ENCODE data around the gene ANAPC10.

Gene ANAPC10

GRCh38 chr4:145042601-145043285 is 55.3 kb downstream of the ANAPC10 start:
- TF ChIP-seq SIN3A (IDR thresholded peaks at IDR 0.05; ENCODE audit: borderline replicate concordance, insufficient read depth, low read length), result no peak
- TF ChIP-seq REST (IDR thresholded peaks at IDR 0.05; ENCODE audit: insufficient read depth in 1 of 2, low read depth in 2 of 2, low read length in 2 of 2), result no peak
- TF ChIP-seq POLR2AphosphoS5 (IDR thresholded peaks at IDR 0.05; ENCODE audit: low read depth, low read length), result no peak
- no peak for TF ChIP-seq FOXP2 (optimal IDR thresholded peaks at IDR 0.05; ENCODE audit: borderline replicate concordance, extremely low read depth, extremely low read length, insufficient read depth)
- no peak for TF ChIP-seq TAF1 (IDR thresholded peaks at IDR 0.05; ENCODE audit: borderline replicate concordance, insufficient read depth, low read length)

- TF ChIP-seq SIN3A (IDR thresholded peaks at IDR 0.05; ENCODE audit: borderline replicate concordance, insufficient read depth, low read length), result no peak
These were observed 56.6 kb downstream of the ANAPC10 start for GRCh38 chr4:145041378-145041777.

DNA sequence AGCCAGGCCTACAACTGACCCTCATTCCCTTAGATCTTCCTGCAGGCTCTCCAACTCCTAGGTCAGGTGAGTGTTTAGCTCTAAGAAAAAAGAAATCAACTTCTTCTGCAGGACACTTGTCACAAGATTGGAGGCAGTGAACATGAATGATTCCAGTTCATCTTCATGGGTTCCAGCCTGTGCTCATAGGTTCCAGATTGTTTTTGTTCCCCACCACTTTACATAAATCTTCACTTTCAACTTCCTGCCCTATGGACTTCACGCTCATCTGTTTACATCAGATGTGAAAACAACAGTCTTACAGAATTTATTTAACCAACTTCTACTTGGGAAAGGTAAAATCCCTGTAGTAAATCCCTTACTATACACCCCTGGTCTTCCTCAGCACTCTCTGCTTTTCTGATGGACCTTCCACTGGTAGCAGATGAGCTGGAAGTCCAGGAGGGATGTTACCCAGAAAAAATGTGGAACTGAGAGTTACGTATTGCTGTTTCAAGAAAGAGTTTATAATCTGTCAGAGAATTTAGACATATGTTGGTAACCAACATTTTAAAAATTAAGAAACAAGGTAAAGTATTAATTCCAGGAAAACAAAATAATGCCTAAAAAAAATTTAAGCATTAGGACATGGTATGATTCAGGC is 62.4 kb downstream of the ANAPC10 start:
- TF ChIP-seq FOXP2 (optimal IDR thresholded peaks at IDR 0.05; ENCODE audit: borderline replicate concordance, extremely low read depth, extremely low read length, insufficient read depth) (no peak), SIN3A (IDR thresholded peaks at IDR 0.05; ENCODE audit: borderline replicate concordance, insufficient read depth, low read length) (no peak), REST (IDR thresholded peaks at IDR 0.05; ENCODE audit: insufficient read depth in 1 of 2, low read depth in 2 of 2, low read length in 2 of 2) (no peak), POLR2AphosphoS5 (IDR thresholded peaks at IDR 0.05; ENCODE audit: low read depth, low read length) (no peak), TAF1 (IDR thresholded peaks at IDR 0.05; ENCODE audit: borderline replicate concordance, insufficient read depth, low read length) (no peak)

DNA sequence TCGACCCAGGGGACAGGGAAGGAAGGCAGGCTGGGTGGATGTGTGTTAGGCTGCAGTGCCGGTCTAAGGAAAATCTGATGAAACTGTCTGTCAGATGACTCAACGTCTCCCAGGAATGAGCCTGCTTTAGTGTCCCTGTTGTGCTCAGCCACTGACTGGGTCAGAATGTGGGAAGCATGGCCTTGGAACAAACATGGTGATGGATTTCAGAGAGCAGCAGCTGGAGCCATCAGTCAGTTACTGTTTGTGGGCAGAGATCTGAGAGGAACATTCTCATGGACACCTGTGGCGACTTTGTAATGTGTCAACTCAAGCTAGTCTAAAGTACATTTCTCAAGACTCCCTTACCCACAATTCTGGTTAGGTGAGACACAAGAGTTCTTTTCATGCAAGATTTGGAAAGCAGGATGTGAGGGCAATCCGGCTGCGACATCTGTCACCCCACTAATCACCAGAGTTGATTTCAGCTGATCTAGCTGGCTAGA is 63.2 kb downstream of the ANAPC10 start:
- TF ChIP-seq FOXP2 (optimal IDR thresholded peaks at IDR 0.05; ENCODE audit: borderline replicate concordance, extremely low read depth, extremely low read length, insufficient read depth) (no peak), REST (IDR thresholded peaks at IDR 0.05; ENCODE audit: insufficient read depth in 1 of 2, low read depth in 2 of 2, low read length in 2 of 2) (no peak), POLR2AphosphoS5 (IDR thresholded peaks at IDR 0.05; ENCODE audit: low read depth, low read length) (no peak), TAF1 (IDR thresholded peaks at IDR 0.05; ENCODE audit: borderline replicate concordance, insufficient read depth, low read length) (no peak), SIN3A (IDR thresholded peaks at IDR 0.05; ENCODE audit: borderline replicate concordance, insufficient read depth, low read length) (no peak)

DNA sequence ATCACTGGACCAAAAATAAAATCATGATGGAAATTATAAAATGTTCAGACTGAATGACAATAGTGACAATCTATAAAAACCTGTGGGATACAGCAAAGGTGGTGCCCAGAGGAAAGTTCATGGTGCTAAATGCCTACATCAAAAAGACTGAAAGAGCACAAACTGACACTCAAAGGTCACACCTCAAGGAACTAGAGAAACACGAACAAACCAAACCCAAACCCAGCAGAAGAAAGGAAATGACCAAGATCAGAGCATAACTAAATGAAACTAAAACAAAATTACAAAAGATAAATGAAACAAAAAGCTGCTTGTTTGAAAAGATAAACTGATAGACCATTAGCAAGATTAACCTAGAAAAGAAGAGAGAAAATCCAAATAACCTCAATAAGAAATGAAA is 78.7 kb downstream of the ANAPC10 start:
- TF ChIP-seq TAF1 (IDR thresholded peaks at IDR 0.05; ENCODE audit: borderline replicate concordance, insufficient read depth, low read length) (no peak), FOXP2 (optimal IDR thresholded peaks at IDR 0.05; ENCODE audit: borderline replicate concordance, extremely low read depth, extremely low read length, insufficient read depth) (no peak), SIN3A (IDR thresholded peaks at IDR 0.05; ENCODE audit: borderline replicate concordance, insufficient read depth, low read length) (no peak), REST (IDR thresholded peaks at IDR 0.05; ENCODE audit: insufficient read depth in 1 of 2, low read depth in 2 of 2, low read length in 2 of 2) (no peak), POLR2AphosphoS5 (IDR thresholded peaks at IDR 0.05; ENCODE audit: low read depth, low read length) (no peak)
